Measurements from ENCODE around the gene TSPAN31. TPM values are rescaled to one million over a fixed set of nuclear protein-coding genes. Genes with fewer than 3 reads are reported as not detected.

The TSPAN31 gene
- 15.2 to 21.0 TPM (median 16.4 TPM) in 5 replicates for total RNA-seq (2022; extraction: Qiagen RNA extraction)

GRCh38 chr12:57744777-57745484 lies at the start of gene TSPAN31:
Gene TSPAN31 (plus strand): TSS chr12:57745039. CDS start chr12:57745155, 116 bp downstream.

GRCh38 chr12:57738661-57739237 lies 6.1 kb upstream of the TSPAN31 start, which contains the start of gene AGAP2:
Gene AGAP2 (minus strand): TSS chr12:57738742. CDS start chr12:57738246, 496 bp downstream.

GRCh38 chr12:57751788-57752667 lies 7.2 kb downstream of the TSPAN31 start, which contains the start of gene CDK4:
Gene CDK4 (minus strand): TSS chr12:57752310. CDS start chr12:57751717, 593 bp downstream.

GRCh38 chr12:57754411-57755193 lies 9.8 kb downstream of the TSPAN31 start, which contains the start of gene MARCHF9:
Gene MARCHF9 (plus strand): TSS chr12:57755103. CDS start chr12:57755529, 426 bp downstream.

GRCh38 chr12:57766464-57767304 lies 21.8 kb downstream of the TSPAN31 start, which contains the start of gene CYP27B1:
Gene CYP27B1 (minus strand): TSS chr12:57767078. CDS start chr12:57767041, 37 bp downstream.

GRCh38 chr12:57771873-57772428 lies 27.1 kb downstream of the TSPAN31 start, which contains the start of gene METTL1:
Gene METTL1 (minus strand): TSS chr12:57772105. CDS start chr12:57772083, 22 bp downstream.

GRCh38 chr12:57772429-57773322 lies 27.8 kb downstream of the TSPAN31 start, which contains the start of gene EEF1AKMT3:
Gene EEF1AKMT3 (plus strand): TSS chr12:57772614. CDS start chr12:57772725, 111 bp downstream.

GRCh38 chr12:57782608-57783465 lies 38.0 kb downstream of the TSPAN31 start, which contains the start of gene TSFM:
Gene TSFM (plus strand): TSS chr12:57782787. CDS start chr12:57782802, 15 bp downstream.

Other genes with a start within 250 kb of the TSPAN31 start
- gene DDIT3, start 224.5 kb upstream of the TSPAN31 start, total RNA-seq (2022; extraction: Qiagen RNA extraction): 27.8 to 30.1 TPM (median 28.8 TPM) in 5 replicates
- gene MBD6, start 222.2 kb upstream of the TSPAN31 start, total RNA-seq (2022; extraction: Qiagen RNA extraction): 19.4 to 27.6 TPM (median 26.6 TPM) in 5 replicates
- gene DCTN2, start 197.8 kb upstream of the TSPAN31 start, total RNA-seq (2022; extraction: Qiagen RNA extraction): 117 to 160 TPM (median 118 TPM) in 5 replicates
- gene KIF5A, start 195.0 kb upstream of the TSPAN31 start, total RNA-seq (2022; extraction: Qiagen RNA extraction): 0.13 to 0.29 TPM (median 0.20 TPM) in 5 replicates
- 38.3 to 48.9 TPM (median 42.1 TPM) in 5 replicates for gene PIP4K2C, start 153.8 kb upstream of the TSPAN31 start, total RNA-seq (2022; extraction: Qiagen RNA extraction)
- gene DTX3, start 140.2 kb upstream of the TSPAN31 start, total RNA-seq (2022; extraction: Qiagen RNA extraction): 16.1 to 21.0 TPM (median 17.8 TPM) in 5 replicates
- 4.4 to 5.9 TPM (median 5.3 TPM) in 5 replicates for gene ARHGEF25, start 133.6 kb upstream of the TSPAN31 start, total RNA-seq (2022; extraction: Qiagen RNA extraction)
- gene B4GALNT1, start 111.8 kb upstream of the TSPAN31 start, total RNA-seq (2022; extraction: Qiagen RNA extraction): 30.6 to 47.9 TPM (median 44.0 TPM) in 5 replicates
- 113 to 119 TPM (median 115 TPM) in 5 replicates for gene OS9, start 50.9 kb upstream of the TSPAN31 start, total RNA-seq (2022; extraction: Qiagen RNA extraction)
- 0.08 to 0.23 TPM (median 0.14 TPM) in 5 replicates for gene AGAP2, start 6.3 kb upstream of the TSPAN31 start, total RNA-seq (2022; extraction: Qiagen RNA extraction)
- 237 to 273 TPM (median 248 TPM) in 5 replicates for gene CDK4, start 7.3 kb downstream of the TSPAN31 start, total RNA-seq (2022; extraction: Qiagen RNA extraction)
- 6.9 to 8.7 TPM (median 7.3 TPM) in 5 replicates for gene MARCHF9, start 10.1 kb downstream of the TSPAN31 start, total RNA-seq (2022; extraction: Qiagen RNA extraction)
- gene CYP27B1, start 22.0 kb downstream of the TSPAN31 start, total RNA-seq (2022; extraction: Qiagen RNA extraction): 1.5 to 2.8 TPM (median 1.7 TPM) in 5 replicates
- gene METTL1, start 27.1 kb downstream of the TSPAN31 start, total RNA-seq (2022; extraction: Qiagen RNA extraction): 47.6 to 55.6 TPM (median 52.6 TPM) in 5 replicates
- 4.8 to 5.7 TPM (median 5.6 TPM) in 5 replicates for gene EEF1AKMT3, start 27.6 kb downstream of the TSPAN31 start, total RNA-seq (2022; extraction: Qiagen RNA extraction)
- gene TSFM, start 37.7 kb downstream of the TSPAN31 start, total RNA-seq (2022; extraction: Qiagen RNA extraction): 66.3 to 77.2 TPM (median 75.5 TPM) in 5 replicates
- 0.38 to 0.92 TPM (median 0.54 TPM) in 5 replicates for gene AVIL, start 73.7 kb downstream of the TSPAN31 start, total RNA-seq (2022; extraction: Qiagen RNA extraction)
- gene CTDSP2, start 101.7 kb downstream of the TSPAN31 start, total RNA-seq (2022; extraction: Qiagen RNA extraction): 42.7 to 57.2 TPM (median 51.1 TPM) in 5 replicates
- 3.5 to 5.0 TPM (median 4.6 TPM) in 5 replicates for gene ATP23, start 196.5 kb downstream of the TSPAN31 start, total RNA-seq (2022; extraction: Qiagen RNA extraction)

Data from A549 treated with Mapracorat at 1 μM for 4 hours (cell line).